Neural cell (in vitro differentiated cells): ENCODE measurements around the gene ATN1. TPM values are rescaled to one million over a fixed set of nuclear protein-coding genes. Genes with fewer than 3 reads are reported as not detected.

Experiments used
- H2AFZ ChIP-seq: fragments of 200-600, 300-800 bp; sonication (generic), shearing (Covaris generic); 2 replicates; pipeline ENCODE4 v1.6.0; 2014; ENCODE audit warnings: low read depth, mild to moderate bottlenecking, antibody characterized with exemption, low read length, moderate library complexity
- H3F3A ChIP-seq: fragments of 200-600 bp; shearing (Covaris generic); 2 replicates; pipeline ENCODE4 v1.6.1; 2016; ENCODE audit warnings: mild to moderate bottlenecking, moderate library complexity, mixed read lengths, antibody characterized with exemption, low read length; ENCODE audit not compliant: insufficient read depth, poor library complexity, severe bottlenecking
- H3K27ac ChIP-seq: fragments of 200-600, 300-800 bp; sonication (generic), shearing (Covaris generic); 2 replicates; pipeline ENCODE4 v1.5.1; 2014; ENCODE audit warnings: mild to moderate bottlenecking, low read length, moderate library complexity
- H3K27me3 ChIP-seq: fragments of 300-800, 200-600 bp; sonication (generic), shearing (Covaris generic); 2 replicates; pipeline ENCODE4 v1.6.0; 2014; ENCODE audit warnings: mild to moderate bottlenecking, low read depth, low read length, moderate library complexity; ENCODE audit not compliant: insufficient read depth
- H3K36me3 ChIP-seq: fragments of 300-800, 200-600 bp; sonication (generic), shearing (Covaris generic); 2 replicates; pipeline ENCODE4 v1.5.1; 2014; ENCODE audit warnings: mild to moderate bottlenecking, antibody characterized with exemption, low read length, moderate library complexity; ENCODE audit not compliant: insufficient read depth
- H3K4me2 ChIP-seq: fragments of 300-800, 200-600 bp; sonication (generic), shearing (Covaris generic); 2 replicates; pipeline ENCODE4 v1.6.0; 2014; ENCODE audit warnings: mild to moderate bottlenecking, low read length
- H3K4me3 ChIP-seq: fragments of 300-800, 200-600 bp; sonication (generic), shearing (Covaris generic); 2 replicates; pipeline ENCODE4 v1.5.1; 2014; ENCODE audit warnings: mild to moderate bottlenecking, low read length, moderate library complexity
- H3K79me2 ChIP-seq: fragments of 200-600 bp; shearing (Covaris generic); replicated peaks from 2 replicates; pipeline ENCODE4 v1.6.0; 2014; ENCODE audit warnings: mild to moderate bottlenecking, low read length, moderate library complexity; ENCODE audit not compliant: insufficient read depth
- H3K9ac ChIP-seq: fragments of 300-800, 200-600 bp; sonication (generic), shearing (Covaris generic); 2 replicates; pipeline ENCODE4 v1.6.1; 2016; ENCODE audit warnings: mild to moderate bottlenecking, low read length, mixed read lengths
- H3K9me2 ChIP-seq: fragments of 200-600 bp; shearing (Covaris generic); 2 replicates; pipeline ENCODE4 v1.6.1; 2016; ENCODE audit warnings: mild to moderate bottlenecking, low read length, mixed read lengths; ENCODE audit not compliant: insufficient read depth
- H3K9me3 ChIP-seq: fragments of 200-600, 300-800 bp; sonication (generic), shearing (Covaris generic); 2 replicates; pipeline ENCODE4 v1.6.1; 2016; ENCODE audit warnings: mild to moderate bottlenecking, mixed run types, low read length, moderate library complexity, mixed read lengths
- H4K20me1 ChIP-seq: fragments of 200-600 bp; shearing (Covaris generic); 2 replicates; pipeline ENCODE4 v1.6.1; 2016; ENCODE audit warnings: mild to moderate bottlenecking, mixed run types; ENCODE audit not compliant: insufficient read depth
- CTCF ChIP-seq: fragments of 450-650 bp; IDR thresholded peaks from 2 replicates; pipeline ENCODE4 v1.5.1; 2014; ENCODE audit warnings: antibody characterized with exemption, mild to moderate bottlenecking, moderate library complexity; ENCODE audit not compliant: poor library complexity, severe bottlenecking
- EP300 ChIP-seq: fragments of 450-650 bp; conservative IDR thresholded peaks from 2 replicates; pipeline ENCODE4 v1.6.1; 2014; ENCODE audit warnings: antibody characterized with exemption, mild to moderate bottlenecking, moderate library complexity; ENCODE audit not compliant: poor library complexity, severe bottlenecking
- EZH2 ChIP-seq: fragments of 200-600, 300-800 bp; shearing (Covaris generic), sonication (generic); IDR thresholded peaks from 2 replicates; pipeline ENCODE4 v1.6.1; 2014; ENCODE audit warnings: antibody characterized with exemption, low read length, borderline replicate concordance, mild to moderate bottlenecking; ENCODE audit not compliant: insufficient read depth, poor library complexity, severe bottlenecking
- MXI1 ChIP-seq: fragments of 450-650 bp; conservative IDR thresholded peaks from 2 replicates; pipeline ENCODE4 v1.6.1; 2014; ENCODE audit warnings: antibody characterized with exemption, mild to moderate bottlenecking; ENCODE audit not compliant: poor library complexity, severe bottlenecking
- POLR2AphosphoS5 ChIP-seq: IDR thresholded peaks from 2 replicates; pipeline ENCODE4 v1.6.1; 2012
- RAD21 ChIP-seq: fragments of 450-650 bp; conservative IDR thresholded peaks from 2 replicates; pipeline ENCODE4 v1.6.1; 2014; ENCODE audit warnings: antibody characterized with exemption, mild to moderate bottlenecking, moderate library complexity
- REST ChIP-seq: IDR thresholded peaks from 2 replicates; pipeline ENCODE4 v1.6.1; 2012; ENCODE audit warnings: borderline replicate concordance
- SMC3 ChIP-seq: fragments of 450-650 bp; conservative IDR thresholded peaks from 2 replicates; pipeline ENCODE4 v1.6.1; 2014; ENCODE audit warnings: antibody characterized with exemption, mild to moderate bottlenecking, moderate library complexity; ENCODE audit not compliant: poor library complexity
- TAF1 ChIP-seq: IDR thresholded peaks from 2 replicates; pipeline ENCODE4 v1.6.1; 2012; ENCODE audit warnings: low read depth
- polyA plus RNA-seq: library from polyadenylated mRNA; depleted of rRNA; stranded (reverse); fragments of >200 nt; gene quantifications from 2 replicates; pipeline ENCODE4 v1.2.3, GENCODE V29; 2014

Gene ATN1
- polyA plus RNA-seq, 1 donor from 2014 or later = 9.2 TPM

GRCh38 chr12:6932766-6933165, 5.0 kb downstream of the ATN1 start:
- H3K27me3 ChIP-seq = no peaks in the 10 kb centered on the region
- no peak overlapping the region for H3K27ac ChIP-seq
- TF ChIP-seq REST (no peak), SMC3 (no peak), POLR2AphosphoS5 (no peak), EP300 (no peak), EZH2 (no peak), CTCF (no peak), MXI1 (no peak), TAF1 (no peak), RAD21 (no peak)
- peaks cover 10% of the 10 kb centered on the region for H4K20me1 ChIP-seq
- no peaks in the 10 kb centered on the region for H3K9me3 ChIP-seq
- no peaks in the 10 kb centered on the region for H3K9me2 ChIP-seq
- H3K9ac ChIP-seq = no peak overlapping the region
- no peak overlapping the region for H3K4me3 ChIP-seq
- H3K36me3 ChIP-seq = peaks cover 8% of the 10 kb centered on the region
- peaks cover 53% of the 10 kb centered on the region for H3K79me2 ChIP-seq
- H3F3A ChIP-seq = no peaks in the 10 kb centered on the region
- no peak overlapping the region for H3K4me2 ChIP-seq
- H2AFZ ChIP-seq = no peak overlapping the region

GRCh38 chr12:6934110-6934509, 6.4 kb downstream of the ATN1 start:
- Histone ChIP-seq H3F3A (peaks cover 3% of the 10 kb centered on the region), H4K20me1 (peaks cover 10% of the 10 kb centered on the region), H3K9me2 (no peaks in the 10 kb centered on the region), H3K9ac (no peak overlapping the region), H3K27me3 (no peaks in the 10 kb centered on the region), H3K4me2 (no peak overlapping the region), H3K4me3 (no peak overlapping the region), H2AFZ (no peak overlapping the region), H3K27ac (no peak overlapping the region), H3K79me2 (peaks cover 45% of the 10 kb centered on the region), H3K36me3 (peaks cover 8% of the 10 kb centered on the region), H3K9me3 (no peaks in the 10 kb centered on the region)
- TF ChIP-seq CTCF = no peak
- TF ChIP-seq POLR2AphosphoS5 = no peak
- no peak for TF ChIP-seq RAD21
- no peak for TF ChIP-seq EP300
- no peak for TF ChIP-seq REST
- TF ChIP-seq TAF1 = no peak
- TF ChIP-seq EZH2 = no peak
- no peak for TF ChIP-seq SMC3
- no peak for TF ChIP-seq MXI1
